GM19193 (cell line): ENCODE measurements around the gene CMSS1.

ENCODE experiments used
- POLR2A ChIP-seq: IDR thresholded peaks from 4 replicates; pipeline ENCODE4 v1.6.1; 2011; ENCODE audit not compliant: insufficient read depth, insufficient read length; ENCODE audit errors: extremely low read depth

Gene CMSS1

DNA sequence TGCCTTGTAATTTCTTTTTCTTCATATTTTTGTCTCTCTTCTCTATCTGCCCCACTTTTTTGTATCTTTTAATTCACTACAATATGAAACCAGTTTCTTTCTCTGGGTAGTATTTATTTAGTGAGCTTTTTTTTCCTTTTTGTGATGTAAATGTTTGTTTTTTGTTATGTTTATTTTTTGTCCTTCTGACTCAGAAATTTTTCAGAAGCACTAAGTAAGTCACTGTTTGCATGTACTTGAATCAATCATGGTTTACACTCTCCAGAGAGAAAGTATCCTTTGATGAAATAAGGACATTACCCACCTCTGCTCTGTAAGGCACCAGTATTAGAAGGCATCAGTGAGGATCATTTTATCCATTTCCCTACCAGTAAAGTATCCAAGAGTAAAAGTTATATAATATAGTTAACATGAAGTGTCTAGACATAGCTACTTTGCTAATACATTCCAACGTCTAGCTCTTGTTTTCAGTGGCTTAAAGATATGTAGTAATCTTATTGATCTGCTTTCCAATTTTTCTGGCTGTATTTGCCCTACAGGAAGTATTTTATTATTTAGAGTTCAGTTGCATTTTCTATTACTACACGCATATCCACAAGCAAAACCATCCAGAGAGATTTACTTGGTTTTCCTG is 271.2 kb downstream of the CMSS1 start:
- no peak for TF ChIP-seq POLR2A

DNA sequence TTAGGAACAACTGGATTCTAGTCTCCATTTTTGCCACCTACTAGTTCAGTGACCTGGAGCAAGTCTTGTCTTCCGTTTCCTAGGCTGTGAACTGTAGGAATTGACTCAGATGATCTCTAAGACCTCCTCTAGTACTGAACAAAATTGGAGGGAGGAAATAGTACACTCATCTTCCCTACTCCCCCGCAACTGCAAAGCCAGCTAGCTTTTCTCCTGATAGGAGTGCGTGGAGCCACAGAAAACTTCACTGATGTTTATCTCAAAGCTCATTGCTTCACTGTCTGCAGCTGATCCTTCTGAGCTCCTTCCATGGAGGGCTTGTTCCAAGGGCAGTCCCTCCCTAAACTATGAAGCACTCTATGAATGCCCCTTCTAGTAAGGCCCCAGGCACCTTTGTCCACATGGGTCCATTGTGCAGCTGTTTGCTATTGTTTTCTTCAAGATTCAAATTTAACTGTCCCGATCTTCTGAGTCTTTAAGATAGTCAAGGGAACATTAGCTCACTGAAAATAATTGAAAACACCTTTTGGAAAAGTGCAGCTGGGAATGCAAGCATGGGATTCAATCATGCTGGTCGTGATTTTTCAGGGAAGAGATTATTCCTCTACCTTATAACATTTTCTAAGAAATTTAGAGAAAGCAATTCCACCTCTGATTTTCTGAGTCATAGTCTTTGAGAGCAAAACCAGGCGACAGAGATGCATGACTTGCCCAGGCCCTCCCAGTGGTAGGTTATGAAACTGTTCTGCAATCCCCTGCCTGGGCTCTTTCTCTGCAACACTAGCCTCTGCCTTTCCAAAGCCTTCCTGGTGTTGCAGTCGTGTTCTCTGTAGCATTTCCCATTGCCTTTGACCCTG is 272.4 kb downstream of the CMSS1 start:
- no peak for TF ChIP-seq POLR2A

DNA sequence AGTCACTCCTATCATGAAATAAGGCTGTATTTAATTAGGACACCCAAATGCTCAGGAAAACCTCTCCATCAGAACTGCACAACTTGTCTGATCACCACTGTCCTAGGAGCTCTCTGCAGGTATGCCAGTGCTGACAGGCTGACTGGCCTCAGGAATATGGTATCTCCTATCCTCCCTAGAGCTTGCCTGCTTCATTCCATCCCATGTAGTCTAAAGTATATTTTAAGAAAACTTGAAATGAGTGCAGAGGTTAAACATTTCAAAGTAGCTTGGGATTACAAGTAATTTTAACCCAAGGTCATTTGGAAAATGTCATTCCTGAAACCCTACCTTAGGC is 273.0 kb downstream of the CMSS1 start:
- no peak for TF ChIP-seq POLR2A

DNA sequence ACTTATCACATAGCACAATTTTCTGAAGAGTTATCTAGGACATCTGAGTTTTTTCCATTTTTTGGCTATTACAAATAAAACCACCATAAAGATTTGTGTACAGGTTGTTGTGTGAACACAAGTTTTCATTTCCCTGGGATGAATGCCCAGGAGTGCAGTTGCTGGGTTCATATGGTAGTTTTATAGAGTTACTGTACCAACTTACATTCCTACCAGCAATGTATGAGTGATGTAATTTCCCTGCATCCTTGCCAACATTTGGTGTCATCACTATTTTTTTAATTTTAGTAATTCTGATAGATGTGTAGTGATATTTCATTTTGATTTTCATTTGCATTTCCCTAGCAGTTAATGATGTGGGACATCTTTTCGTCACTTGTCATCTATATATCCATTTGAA is 276.2 kb downstream of the CMSS1 start:
- TF ChIP-seq POLR2A = no peak

GRCh38 chr3:100096866-100097265 is 279.2 kb downstream of the CMSS1 start:
- no peak for TF ChIP-seq POLR2A

DNA sequence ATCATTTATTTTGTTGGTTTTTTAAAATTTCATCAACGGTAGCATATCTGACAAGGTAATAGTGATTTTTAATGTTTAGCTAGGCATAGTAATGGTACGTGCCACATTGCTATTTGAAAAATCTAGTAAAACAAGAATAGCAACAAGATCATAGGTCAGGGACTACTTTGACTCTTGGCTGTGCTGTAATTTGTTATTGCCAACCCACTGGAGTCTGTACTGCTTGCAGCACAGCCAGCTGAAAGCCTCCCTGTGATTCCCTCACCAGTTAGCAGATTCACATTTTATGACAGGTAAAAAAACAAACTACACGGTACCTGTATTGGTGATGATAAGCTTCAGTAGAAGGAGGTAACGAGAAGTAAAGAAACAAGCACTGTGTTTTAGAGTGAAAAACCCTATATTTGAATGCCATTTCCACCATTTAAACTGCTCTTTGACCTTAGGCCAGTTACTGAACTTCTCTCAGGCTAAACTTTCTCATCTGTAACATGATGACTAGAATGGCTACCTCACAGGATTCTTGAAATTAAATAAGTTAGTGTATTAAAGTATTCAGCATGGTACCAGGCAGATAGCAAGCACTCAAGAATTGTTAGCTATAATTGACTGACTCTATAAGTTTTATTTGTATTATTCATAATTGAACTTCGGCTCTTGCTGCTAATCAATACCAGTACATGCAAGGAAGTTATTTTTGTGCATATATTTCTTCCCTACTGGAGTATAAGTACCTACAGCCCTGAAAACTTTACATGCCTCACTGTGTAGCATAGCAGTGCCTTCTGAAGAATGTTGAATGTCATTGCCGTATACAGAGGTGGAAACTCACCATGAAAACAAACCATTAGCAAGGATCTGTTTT is 280.5 kb downstream of the CMSS1 start:
- no peak for TF ChIP-seq POLR2A

DNA sequence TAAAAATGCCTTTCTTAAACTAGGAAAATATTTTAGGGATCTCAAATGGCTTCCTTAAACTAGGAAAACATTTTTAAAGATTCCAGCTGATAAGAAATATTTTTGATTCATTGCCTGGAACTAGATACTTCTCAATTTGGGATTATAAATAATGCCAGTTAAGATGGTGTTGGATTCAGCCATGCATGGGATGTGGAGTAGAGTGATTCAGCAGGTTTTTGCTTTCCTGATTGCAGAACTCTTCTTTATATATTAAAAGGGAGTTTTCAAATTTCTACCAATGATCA is 281.1 kb downstream of the CMSS1 start:
- TF ChIP-seq POLR2A = no peak

DNA sequence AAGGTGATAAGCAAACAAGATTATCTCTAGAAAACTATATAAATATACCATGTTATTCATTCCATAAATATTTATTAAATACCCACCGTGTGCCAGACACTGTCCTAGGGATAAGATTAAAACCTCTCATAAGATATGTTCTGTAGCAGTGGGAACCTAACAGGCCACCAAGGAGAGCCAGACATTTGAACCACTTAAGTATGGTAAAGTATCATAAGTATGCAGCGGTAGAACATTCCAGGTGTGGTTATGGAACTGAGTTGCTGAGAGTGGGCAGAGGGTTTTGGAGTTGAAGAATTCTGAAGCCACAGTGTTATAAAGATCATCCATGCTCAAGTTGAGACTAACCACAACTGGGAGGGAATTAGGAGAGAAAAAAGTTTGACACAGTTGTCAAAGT is 282.0 kb downstream of the CMSS1 start:
- TF ChIP-seq POLR2A = no peak

DNA sequence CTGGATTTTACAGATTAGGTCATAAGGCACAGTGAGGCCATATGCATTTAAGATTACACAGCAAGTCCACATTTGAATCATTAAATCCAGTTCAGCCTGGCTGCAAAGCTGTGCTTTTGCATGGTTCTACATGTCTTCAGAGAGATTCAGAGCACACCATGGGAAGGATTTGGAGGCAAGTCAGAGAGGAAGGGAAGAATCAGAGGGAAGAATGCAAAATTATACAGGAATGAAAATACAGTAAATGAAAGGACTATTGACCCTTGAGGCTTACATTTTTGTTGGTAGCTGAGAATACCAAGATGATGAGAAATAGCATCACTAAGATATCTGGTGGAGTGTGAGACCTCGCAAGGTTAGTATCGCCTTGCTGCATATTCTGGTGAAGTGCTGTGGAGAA is 282.8 kb downstream of the CMSS1 start:
- TF ChIP-seq POLR2A = no peak

- TF ChIP-seq POLR2A = no peak
These were observed 285.1 kb downstream of the CMSS1 start for GRCh38 chr3:100102757-100103156.

DNA sequence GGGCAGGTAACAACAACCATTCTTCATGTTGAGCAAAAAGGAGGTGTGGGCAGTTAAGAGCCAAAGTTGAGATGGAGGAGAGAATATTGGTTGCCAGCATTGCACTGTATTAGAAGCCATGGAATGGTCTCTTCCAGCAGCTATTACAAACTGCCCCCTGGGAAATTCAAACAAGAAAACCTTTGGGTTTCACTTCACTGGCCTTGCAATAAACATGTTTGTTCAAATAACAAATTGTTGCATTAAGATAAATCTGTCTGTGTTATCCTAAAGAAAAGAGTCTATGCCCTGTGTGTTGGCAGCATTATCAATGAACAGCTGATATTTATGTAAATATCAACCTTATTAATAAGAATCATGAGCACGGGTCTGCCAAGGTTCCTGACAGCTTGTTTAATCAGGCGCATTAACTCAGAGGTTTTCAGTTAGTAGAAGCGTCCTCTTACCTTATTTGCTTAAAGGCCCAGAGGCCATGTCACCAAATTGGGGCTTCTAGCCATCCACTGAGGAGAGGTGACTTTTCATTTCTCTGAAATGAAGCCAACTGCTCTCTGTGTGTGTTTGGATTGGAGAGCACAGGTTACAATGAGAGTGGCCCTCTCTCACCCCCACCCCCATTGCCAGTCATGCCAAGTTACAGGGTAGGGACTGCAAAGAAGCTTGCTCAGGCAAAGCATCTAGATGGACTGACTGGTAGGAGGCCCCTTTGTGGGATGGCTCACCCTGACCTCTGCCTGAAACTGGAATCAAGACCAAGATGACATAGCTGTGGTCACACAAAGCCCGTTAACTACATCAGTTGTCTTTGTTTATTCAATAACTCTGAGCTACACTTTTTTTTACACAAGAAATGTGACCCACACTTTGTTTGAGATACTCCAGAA is 286.1 kb downstream of the CMSS1 start:
- TF ChIP-seq POLR2A = peak; percentile 32

- TF ChIP-seq POLR2A = no peak
These were observed 286.8 kb downstream of the CMSS1 start for GRCh38 chr3:100104442-100104798.

- TF ChIP-seq POLR2A = no peak
These were observed 287.3 kb downstream of the CMSS1 start for GRCh38 chr3:100104817-100105413.

- TF ChIP-seq POLR2A = no peak
These were observed 287.8 kb downstream of the CMSS1 start for GRCh38 chr3:100105501-100105900.
